Osteoblast (primary cell): Measurements from ENCODE around the gene CSF2. TPM values are rescaled to one million over a fixed set of nuclear protein-coding genes. Genes with fewer than 3 reads are reported as not detected.

Source experiments
- DNase-seq: peaks from one replicate; pipeline ENCODE4 v3.0.0; 2011; ENCODE audit warnings: low spot score, mixed read lengths; ENCODE audit not compliant: insufficient read length; ENCODE audit errors: missing footprints
- H2AFZ ChIP-seq: 2 replicates; pipeline ENCODE4 v1.6.0; 2011; ENCODE audit warnings: mild to moderate bottlenecking, low read length
- H3K27ac ChIP-seq: 2 replicates; pipeline ENCODE4 v1.5.1; 2011; ENCODE audit warnings: mild to moderate bottlenecking, low read depth, low read length, moderate library complexity
- H3K27me3 ChIP-seq: 2 replicates; pipeline ENCODE4 v1.6.0; 2012; ENCODE audit warnings: mild to moderate bottlenecking, control low read depth, inconsistent platforms, low read length, moderate library complexity; ENCODE audit not compliant: insufficient read depth
- H3K36me3 ChIP-seq: 2 replicates; pipeline ENCODE4 v1.5.1; 2011; ENCODE audit warnings: mild to moderate bottlenecking, low read length, control low read depth, moderate library complexity; ENCODE audit not compliant: insufficient read depth
- H3K4me1 ChIP-seq: 2 replicates; pipeline ENCODE4 v1.5.1; 2011; ENCODE audit warnings: mild to moderate bottlenecking, low read length, control low read depth, moderate library complexity; ENCODE audit not compliant: insufficient read depth
- H3K4me2 ChIP-seq: 2 replicates; pipeline ENCODE4 v1.6.0; 2011; ENCODE audit warnings: mild to moderate bottlenecking, low read length; ENCODE audit not compliant: insufficient read depth
- H3K4me3 ChIP-seq: fragments of 200-600 bp; sonication (generic); 3 replicates; pipeline ENCODE4 v1.5.1; 2012; ENCODE audit warnings: mild to moderate bottlenecking, low read length, inconsistent platforms; ENCODE audit not compliant: insufficient read depth
- H3K79me2 ChIP-seq: 2 replicates; pipeline ENCODE4 v1.6.0; 2012; ENCODE audit warnings: mild to moderate bottlenecking, low read length, control low read depth, inconsistent platforms; ENCODE audit not compliant: insufficient read depth
- H3K9me3 ChIP-seq: 2 replicates; pipeline ENCODE4 v1.5.1; 2011; ENCODE audit warnings: low read depth, low read length, control low read depth
- H4K20me1 ChIP-seq: 2 replicates; pipeline ENCODE4 v1.6.0; 2012; ENCODE audit warnings: mild to moderate bottlenecking, low read length, control low read depth; ENCODE audit not compliant: insufficient read depth
- CTCF ChIP-seq: IDR thresholded peaks from 2 replicates; pipeline ENCODE4 v1.5.1; 2011; ENCODE audit warnings: mild to moderate bottlenecking, low read depth, low read length, moderate library complexity; ENCODE audit errors: extremely low read depth
- total RNA-seq: library from RNA; depleted of rRNA; stranded (reverse); fragments of >200 nt; gene quantifications from 2 replicates; pipeline ENCODE4 v1.2.3, GENCODE V29; 2012

Gene CSF2
- total RNA-seq, 1 donor = not detected

- no peak for DNase-seq
- TF ChIP-seq CTCF = no peak
These were observed 47.0 kb upstream of the CSF2 start for GRCh38 chr5:132026516-132027008.

GRCh38 chr5:132027027-132027426 is 46.6 kb upstream of the CSF2 start:
- Histone ChIP-seq H3K36me3 (no peaks in the 10 kb centered on the region), H3K4me3 (no peak overlapping the region), H3K27me3 (peaks cover 4% of the 10 kb centered on the region), H2AFZ (no peak overlapping the region), H3K79me2 (no peaks in the 10 kb centered on the region), H3K27ac (no peak overlapping the region), H3K4me1 (no peaks in the 10 kb centered on the region), H3K9me3 (no peaks in the 10 kb centered on the region), H3K4me2 (no peak overlapping the region), H4K20me1 (no peaks in the 10 kb centered on the region)
- no peak for DNase-seq
- no peak for TF ChIP-seq CTCF

More at GRCh38 chr5:132026516-132027008, 47.0 kb upstream of the CSF2 start:
- no peak overlapping the region for H3K4me3 ChIP-seq
- H3K9me3 ChIP-seq = no peaks in the 10 kb centered on the region
- H3K27me3 ChIP-seq = peaks cover 3% of the 10 kb centered on the region
- H2AFZ ChIP-seq = no peak overlapping the region
- H3K27ac ChIP-seq = no peak overlapping the region
- H3K4me2 ChIP-seq = no peak overlapping the region
- H4K20me1 ChIP-seq = no peaks in the 10 kb centered on the region
- no peaks in the 10 kb centered on the region for H3K4me1 ChIP-seq
- no peaks in the 10 kb centered on the region for H3K79me2 ChIP-seq
- no peaks in the 10 kb centered on the region for H3K36me3 ChIP-seq

- H3K27me3 ChIP-seq = peaks cover 13% of the 10 kb centered on the region
- no peak overlapping the region for H3K4me3 ChIP-seq
- no peak overlapping the region for H3K4me2 ChIP-seq
- H2AFZ ChIP-seq = no peak overlapping the region
- H3K36me3 ChIP-seq = no peaks in the 10 kb centered on the region
- DNase-seq = no peak
- no peaks in the 10 kb centered on the region for H3K79me2 ChIP-seq
- H4K20me1 ChIP-seq = no peaks in the 10 kb centered on the region
- H3K4me1 ChIP-seq = no peaks in the 10 kb centered on the region
- TF ChIP-seq CTCF = no peak
- no peaks in the 10 kb centered on the region for H3K9me3 ChIP-seq
- H3K27ac ChIP-seq = no peak overlapping the region
These were observed 43.8 kb upstream of the CSF2 start for GRCh38 chr5:132029609-132030330.

- Histone ChIP-seq H3K27ac (no peak overlapping the region), H3K36me3 (no peaks in the 10 kb centered on the region), H3K4me2 (no peak overlapping the region), H3K4me1 (no peaks in the 10 kb centered on the region), H3K4me3 (no peak overlapping the region), H2AFZ (no peak overlapping the region), H4K20me1 (no peaks in the 10 kb centered on the region), H3K79me2 (no peaks in the 10 kb centered on the region), H3K9me3 (no peaks in the 10 kb centered on the region), H3K27me3 (peaks cover 13% of the 10 kb centered on the region)
- no peak for DNase-seq
- TF ChIP-seq CTCF = no peak
These were observed 43.0 kb upstream of the CSF2 start for GRCh38 chr5:132030610-132031009.
